OCI-LY1 (cell line): ENCODE results near the gene SF3A1.

Experiments
- CTCF ChIP-seq: fragments of 200-600 bp; sonication (generic), shearing (Covaris generic); IDR thresholded peaks from 2 replicates; pipeline ENCODE4 v1.5.1; 2017; ENCODE audit warnings: mild to moderate bottlenecking, antibody characterized with exemption, low read length, moderate library complexity, mixed read lengths
- EZH2 ChIP-seq: fragments of 200-600 bp; sonication (generic), shearing (Covaris generic); IDR thresholded peaks from 2 replicates; pipeline ENCODE4 v1.8.0; 2017; ENCODE audit warnings: borderline replicate concordance, mixed run types, mild to moderate bottlenecking, antibody characterized with exemption, low read length, moderate library complexity, mixed read lengths

GRCh38 chr22:30332994-30333706 lies 23.5 kb downstream of the SF3A1 start:
- no peak for TF ChIP-seq CTCF
- TF ChIP-seq EZH2, result no peak
